ENCODE results near the gene KLHL29.

KLHL29 gene

GRCh38 chr2:23530909-23531276, 145.9 kb downstream of the KLHL29 start:
- DNase-seq (ENCODE audit: low read depth, low spot score): no peak

- DNase-seq (ENCODE audit: low read depth, low spot score): no peak
These were observed 146.3 kb downstream of the KLHL29 start for GRCh38 chr2:23531280-23531679.

GRCh38 chr2:23531881-23532280, 146.9 kb downstream of the KLHL29 start:
- DNase-seq (ENCODE audit: low read depth, low spot score): no peak

DNA sequence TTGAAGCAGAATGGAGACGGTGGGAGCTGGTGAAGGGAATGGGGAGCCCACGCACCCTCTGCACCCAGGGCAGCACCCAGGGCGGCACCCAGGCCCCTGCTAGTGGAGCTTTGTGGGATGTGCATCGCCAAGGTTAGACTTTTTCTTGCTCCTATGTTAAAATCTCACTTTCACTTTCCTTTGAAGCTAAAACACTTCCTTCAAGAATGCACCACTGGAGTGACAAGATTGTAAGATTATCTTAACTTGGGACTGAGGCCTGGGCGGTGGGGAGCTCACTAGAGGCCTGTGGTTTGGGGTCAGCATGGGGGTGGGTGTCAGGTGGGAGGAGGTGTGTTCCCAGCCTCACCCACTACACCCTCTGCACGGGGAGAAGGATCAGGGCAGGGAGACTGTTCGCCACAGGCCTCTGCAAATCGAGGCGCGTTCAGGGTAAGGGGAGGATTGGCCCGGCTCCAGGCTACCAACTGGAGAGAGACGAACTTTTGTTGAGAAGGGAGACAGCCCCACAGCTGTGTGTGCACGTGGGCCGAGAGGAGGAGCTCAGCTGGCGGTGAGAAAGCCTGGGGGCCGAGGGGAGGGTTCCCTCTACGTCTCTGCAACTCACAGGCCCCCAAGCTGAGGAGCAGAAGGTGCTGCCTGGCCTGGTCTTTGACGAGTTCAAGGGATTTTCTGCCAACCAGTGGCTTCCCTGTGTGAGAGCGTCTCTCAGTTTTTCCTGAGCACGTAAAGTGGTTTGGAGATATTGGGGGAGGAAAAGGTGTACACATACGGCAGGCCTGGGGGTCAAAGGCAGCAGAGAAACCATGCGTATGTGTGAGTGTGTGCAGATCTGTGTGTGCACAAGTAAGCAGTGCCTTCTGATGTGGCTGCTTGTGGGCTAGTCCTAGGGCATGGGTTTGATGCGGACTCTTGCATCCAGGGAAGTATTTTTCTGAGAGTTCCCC, 147.7 kb downstream of the KLHL29 start:
- DNase-seq (ENCODE audit: low read depth, low spot score): peak; percentile 43

- peak; percentile 56 for DNase-seq (ENCODE audit: low read depth, low spot score)
These were observed 148.3 kb downstream of the KLHL29 start for GRCh38 chr2:23533338-23533695.

DNA sequence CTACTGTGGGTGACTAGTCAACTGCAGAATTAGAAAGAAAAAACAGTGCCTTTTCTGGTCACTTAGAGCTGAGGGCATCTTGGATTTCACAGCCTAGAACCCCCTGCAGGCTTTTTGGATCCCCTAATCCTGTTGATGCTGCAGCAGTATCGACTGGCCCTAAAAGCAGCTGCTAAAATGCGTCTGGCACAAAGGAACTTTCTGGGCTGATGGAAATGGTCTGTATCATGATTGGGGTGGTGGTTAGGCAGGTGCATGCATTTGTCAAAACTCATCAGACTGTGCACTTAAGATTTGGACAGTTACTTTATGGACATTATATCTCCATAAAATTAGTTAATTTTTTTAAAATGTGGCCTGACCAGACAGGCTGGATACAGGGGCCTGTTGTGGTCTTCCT, 149.8 kb downstream of the KLHL29 start:
- DNase-seq (ENCODE audit: low read depth, low spot score): no peak

- DNase-seq (ENCODE audit: low read depth, low spot score): peak; percentile 63
These were observed 151.3 kb downstream of the KLHL29 start for GRCh38 chr2:23536326-23536725.

DNA sequence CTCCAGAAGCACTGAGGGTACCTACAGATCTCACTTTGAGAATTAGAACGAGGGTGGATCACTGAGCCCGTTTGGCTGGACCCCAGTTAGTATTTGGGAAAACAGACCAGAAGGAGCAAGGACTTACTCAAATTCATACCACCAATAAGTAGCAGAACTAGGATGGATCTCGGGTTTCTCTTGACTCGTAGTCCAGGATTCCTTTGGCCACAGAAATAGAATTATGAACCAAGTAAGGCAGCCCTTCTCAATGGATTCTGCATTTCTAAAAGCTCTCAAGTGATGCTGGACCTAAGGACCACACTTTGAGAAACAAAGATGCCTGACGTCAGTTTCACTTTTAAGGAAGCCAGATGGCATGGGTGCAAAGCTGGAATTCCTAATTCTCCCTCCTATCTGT, 153.0 kb downstream of the KLHL29 start:
- DNase-seq (ENCODE audit: low read depth, low spot score): no peak

GRCh38 chr2:23538566-23538965, 153.6 kb downstream of the KLHL29 start:
- DNase-seq (ENCODE audit: low read depth, low spot score): no peak

DNA sequence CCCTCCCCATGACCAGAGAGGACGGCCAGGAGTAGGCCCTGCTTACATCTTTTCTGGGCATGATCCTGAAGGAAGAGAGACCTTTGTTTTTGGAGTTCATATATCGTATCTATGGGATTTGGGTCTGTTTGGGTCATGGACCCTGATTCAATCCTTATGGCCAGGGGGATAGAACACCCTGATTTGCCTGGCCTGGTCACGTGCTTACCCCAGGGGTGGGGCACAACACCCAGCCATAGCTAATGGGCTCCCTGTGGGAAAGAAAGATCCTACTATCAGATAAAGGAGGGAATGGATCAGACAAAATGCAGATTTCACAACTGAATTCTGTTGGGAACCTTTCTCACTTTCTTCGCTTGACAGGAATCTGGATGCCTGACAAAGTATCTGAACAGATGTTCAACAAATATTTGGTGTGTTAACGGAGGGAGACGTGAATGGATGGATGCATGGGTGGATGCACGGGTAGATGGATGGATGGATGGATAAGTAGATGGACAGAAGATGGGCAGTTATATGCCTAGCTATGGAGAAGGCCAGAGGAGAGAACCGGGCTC, 155.9 kb downstream of the KLHL29 start:
- no peak for DNase-seq (ENCODE audit: low read depth, low spot score)

DNA sequence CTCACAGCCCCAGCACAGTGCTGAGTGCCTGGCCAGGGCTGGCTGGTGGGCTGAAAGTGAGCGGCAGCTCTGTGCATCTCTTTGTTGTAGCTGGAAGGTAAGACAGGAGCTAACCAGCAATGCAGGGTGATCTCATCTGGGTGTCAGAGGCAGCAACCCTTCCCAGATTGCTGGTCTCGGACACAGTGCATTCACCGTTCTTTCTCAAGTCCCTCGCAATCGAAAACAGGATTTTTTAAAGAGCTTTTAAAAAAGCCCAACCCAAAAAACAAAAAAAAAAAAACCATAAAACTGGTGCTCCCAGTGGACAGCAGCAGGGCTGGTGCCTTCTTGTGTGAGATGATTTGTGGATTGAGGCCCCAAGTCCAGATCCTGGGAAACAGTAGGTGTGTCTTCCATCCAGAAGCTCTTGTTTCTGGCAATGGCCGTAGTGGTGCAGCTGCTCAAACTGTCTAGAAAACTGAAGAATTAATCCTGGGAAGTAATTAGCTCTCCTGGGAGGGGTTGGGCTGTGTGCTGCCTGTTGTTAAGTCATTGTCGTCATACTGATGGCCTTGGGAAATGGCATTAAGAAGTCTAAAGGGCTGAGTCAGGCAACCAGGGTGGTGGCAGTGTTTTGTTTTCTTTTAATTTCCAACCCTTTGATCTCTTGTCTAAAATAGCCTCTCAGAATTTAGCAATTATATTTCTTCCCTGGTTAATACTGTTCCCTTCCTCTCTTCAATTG, 156.7 kb downstream of the KLHL29 start:
- DNase-seq (ENCODE audit: low read depth, low spot score): peak; percentile 57

- DNase-seq (ENCODE audit: low read depth, low spot score): no peak
These were observed 157.3 kb downstream of the KLHL29 start for GRCh38 chr2:23542230-23542789.

DNA sequence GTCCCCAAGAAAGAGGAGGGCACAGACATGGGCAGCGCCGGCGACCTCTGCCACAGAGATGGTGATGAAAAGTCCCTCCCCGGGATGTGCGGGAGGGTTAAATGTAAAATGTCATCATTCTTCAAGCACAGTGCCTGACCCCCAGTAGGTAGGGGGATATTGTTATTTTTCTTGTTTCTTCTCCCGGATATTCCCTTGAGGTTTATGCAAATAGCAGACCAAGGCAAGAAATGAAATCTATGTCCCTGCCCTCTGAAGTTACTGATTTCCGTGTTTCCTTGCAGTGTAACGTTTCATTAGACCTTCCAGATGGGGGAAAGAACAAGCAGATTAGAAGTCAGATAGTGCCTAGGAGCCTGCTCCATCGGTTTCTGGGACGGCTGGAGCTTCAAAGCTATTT, 158.3 kb downstream of the KLHL29 start:
- no peak for DNase-seq (ENCODE audit: low read depth, low spot score)

- DNase-seq (ENCODE audit: low read depth, low spot score): no peak
These were observed 158.7 kb downstream of the KLHL29 start for GRCh38 chr2:23543728-23544127.

- DNase-seq (ENCODE audit: low read depth, low spot score): no peak
These were observed 159.8 kb downstream of the KLHL29 start for GRCh38 chr2:23544589-23545295.

DNA sequence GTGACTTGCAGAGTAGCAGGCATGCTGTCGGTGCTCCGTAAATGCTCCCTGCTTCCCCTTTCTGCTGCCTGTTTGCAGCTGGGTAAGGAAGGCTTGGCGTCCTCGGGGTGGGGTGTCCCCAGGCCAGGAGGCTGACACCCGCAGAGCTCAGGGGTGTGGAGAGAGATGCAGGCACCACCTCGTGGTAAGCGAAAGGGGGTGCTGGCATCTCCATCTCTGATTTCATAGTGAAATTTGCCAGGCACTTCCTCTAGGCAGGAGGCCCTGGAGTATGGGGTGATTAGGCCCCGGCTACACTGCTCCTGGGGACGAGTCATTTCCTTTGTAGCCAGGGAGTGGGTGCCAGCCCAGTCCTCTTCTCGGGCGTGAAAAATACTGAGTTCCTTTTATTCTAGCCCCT, 160.4 kb downstream of the KLHL29 start:
- DNase-seq (ENCODE audit: low read depth, low spot score): peak; percentile 37

DNA sequence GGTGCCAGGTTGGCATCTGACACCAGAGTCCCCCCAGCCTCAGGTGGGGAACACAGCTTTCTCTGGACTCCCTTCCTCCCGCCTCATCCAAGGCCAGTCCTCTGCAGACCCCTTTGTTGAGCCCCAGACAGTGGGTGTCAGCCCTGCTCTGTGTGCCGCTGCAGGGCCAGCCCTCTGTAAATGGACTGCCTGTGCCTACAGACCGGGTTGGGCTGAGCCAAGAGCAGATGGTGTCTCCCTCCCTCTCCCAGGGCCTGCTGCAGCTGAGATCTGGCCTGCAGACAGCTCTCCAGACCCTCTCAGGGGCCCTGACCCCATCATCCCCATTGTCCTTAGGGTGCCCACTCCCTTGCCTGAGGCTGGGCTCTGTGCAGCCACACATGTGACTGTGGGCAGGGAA, 160.8 kb downstream of the KLHL29 start:
- DNase-seq (ENCODE audit: low read depth, low spot score): peak; percentile 69

DNA sequence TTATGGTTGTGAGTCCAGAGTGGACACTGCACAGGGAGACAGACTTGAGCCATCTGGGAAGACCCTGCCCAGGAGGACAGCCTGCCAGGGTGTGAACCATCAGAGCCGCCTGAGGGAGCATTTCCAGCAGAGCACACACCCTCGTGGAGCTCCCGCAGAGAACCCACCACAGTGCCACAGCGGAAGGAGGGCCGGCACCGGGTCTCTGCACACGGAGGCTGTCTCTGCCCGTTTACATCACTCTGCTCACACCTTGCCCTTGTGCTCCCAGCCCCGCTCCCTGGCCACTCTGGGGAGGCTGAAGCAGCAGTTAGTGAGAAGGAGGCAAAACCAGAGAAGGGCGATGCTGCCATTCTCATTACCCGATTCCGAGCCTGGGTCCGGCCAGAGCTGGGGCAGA, 161.9 kb downstream of the KLHL29 start:
- no peak for DNase-seq (ENCODE audit: low read depth, low spot score)

GRCh38 chr2:23547725-23548124, 162.7 kb downstream of the KLHL29 start:
- DNase-seq (ENCODE audit: low read depth, low spot score): no peak

DNA sequence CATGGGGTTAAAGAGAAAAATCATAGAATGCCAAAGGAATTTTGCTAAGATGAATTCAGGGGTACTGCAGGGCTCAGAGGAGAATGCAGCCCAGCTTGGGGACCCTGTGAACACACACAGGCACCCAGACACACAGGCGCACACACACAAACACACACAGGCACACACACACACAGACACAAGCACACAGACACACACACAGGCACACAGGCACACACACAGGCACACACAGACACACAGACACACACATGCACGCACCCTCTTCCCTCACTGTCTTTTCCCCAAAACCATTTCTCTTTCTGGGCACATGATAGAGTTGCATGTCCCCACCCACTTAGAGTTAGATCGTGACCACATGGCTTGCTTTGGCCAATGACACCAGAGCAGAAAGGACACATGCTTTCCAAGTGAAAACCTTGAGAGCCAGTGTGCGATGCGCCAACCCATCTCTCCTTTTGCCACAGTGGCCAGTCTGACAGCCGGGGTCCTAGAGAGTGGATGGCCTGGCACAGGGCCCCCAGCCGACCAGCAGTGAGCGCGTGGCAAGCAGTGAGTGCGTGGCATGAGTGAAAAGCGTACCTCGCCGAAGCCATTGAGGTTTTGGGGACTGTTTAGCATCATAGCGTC, 163.3 kb downstream of the KLHL29 start:
- no peak for DNase-seq (ENCODE audit: low read depth, low spot score)

DNA sequence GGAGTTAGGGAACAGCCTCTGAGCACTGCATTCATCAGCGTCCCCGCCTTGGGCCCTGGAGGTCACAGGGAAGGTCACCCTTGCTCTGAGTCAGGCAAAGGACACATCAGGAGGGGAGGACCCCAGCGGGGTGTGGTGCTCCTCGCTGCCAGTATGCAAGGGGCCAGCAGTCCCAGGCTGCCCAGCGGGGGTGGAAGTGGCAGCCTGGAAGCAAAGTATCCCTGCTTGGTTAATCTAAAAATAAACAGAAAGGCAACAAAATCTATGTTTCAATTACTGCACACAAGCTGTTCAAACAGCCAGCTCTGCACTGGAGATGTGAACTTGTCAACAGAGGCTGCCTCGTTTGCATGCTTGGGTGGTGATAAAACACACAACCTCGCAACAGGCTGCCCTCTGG, 164.1 kb downstream of the KLHL29 start:
- no peak for DNase-seq (ENCODE audit: low read depth, low spot score)
